M059J (cell line): ENCODE results near the gene CKMT1B. TPM values are rescaled to one million over a fixed set of nuclear protein-coding genes. Genes with fewer than 3 reads are reported as not detected.
"Not testable (repeated sequence)": the region's sequence is repeated elsewhere in the genome, so short reads cannot be mapped to it uniquely, and the experiment has no call there.

Source experiments
- DNase-seq: peaks from one replicate; pipeline ENCODE4 v3.0.0-alpha.2; 2012; ENCODE audit warnings: low read depth
- total RNA-seq: library from RNA; depleted of rRNA; stranded (reverse); fragments of >200 nt; shearing (Covaris generic); gene quantifications from 2 replicates; pipeline ENCODE4 v1.2.3, GENCODE V29; 2014; rRNA removed

The CKMT1B gene
- total RNA-seq, result not detected in 2 replicates

DNA sequence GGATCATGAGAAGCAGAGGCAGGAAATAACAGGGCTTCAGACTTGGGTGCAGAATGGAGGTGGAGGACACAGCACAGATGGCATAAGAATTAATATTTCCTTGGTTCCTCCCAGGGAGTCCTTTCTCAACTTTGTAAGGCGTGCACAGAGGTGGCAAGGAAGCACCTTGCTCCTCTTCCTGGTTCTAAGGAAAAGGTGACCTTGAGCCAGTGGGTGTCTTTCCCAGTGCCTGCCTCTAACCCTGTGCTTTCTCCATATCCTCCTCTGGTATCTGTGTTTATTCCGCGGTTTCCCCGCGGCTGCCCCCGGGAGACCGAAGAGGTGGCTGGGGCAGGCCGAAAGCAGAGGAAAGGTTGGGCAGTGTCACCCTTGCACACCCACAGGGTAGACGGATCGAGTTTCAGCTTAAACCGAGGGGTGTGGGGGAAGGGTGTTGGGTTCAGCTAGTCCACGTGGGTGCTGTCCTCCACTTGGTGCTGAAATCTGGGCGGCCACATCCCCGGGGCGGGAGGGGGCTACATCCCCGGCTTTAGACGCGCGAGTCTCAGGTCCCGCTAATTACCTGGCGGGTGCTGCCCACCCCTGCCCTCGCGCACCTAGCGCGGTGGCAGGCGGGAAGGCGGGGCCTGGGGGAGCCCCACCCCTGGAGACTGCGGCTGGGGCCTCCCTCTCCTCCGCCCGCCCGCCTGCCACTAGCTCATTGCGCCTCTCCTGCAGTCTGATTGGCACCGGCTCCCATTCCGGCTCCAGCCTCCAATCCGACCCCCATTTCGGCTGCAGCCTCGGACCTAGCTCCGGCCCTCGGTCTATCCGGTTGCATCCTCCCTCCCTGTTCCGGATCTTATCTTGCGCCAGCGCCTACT, at the start of gene CKMT1B:
CKMT1B (plus strand) TSS at position 700 of the 863 bp plus-strand sequence. CDS start 192 bp downstream, outside the sequence.
- not testable (repeated sequence) for DNase-seq

DNA sequence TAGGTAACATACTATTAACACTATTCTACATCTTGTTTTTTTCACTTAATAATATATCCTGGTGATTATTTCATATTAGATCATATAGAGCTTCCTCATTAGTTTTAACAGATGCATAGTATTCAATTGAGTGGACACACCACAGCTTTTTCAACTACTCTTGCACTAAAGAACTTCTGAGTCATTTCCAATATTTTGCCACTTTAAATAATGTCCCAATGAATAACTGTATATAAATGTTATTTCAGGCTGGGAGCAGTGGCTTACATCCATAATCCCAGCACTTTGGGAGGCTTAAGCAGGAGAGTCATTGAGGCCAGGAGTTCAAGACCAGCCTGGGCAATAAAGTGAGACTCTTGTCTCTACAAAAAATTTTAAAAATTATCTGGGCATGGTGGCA, 49.6 kb upstream of the CKMT1B start:
- no peak for DNase-seq

GRCh38 chr15:43545426-43545825, 48.4 kb upstream of the CKMT1B start:
- DNase-seq, result no peak

- no peak for DNase-seq
Observed at GRCh38 chr15:43547539-43547938, 46.3 kb upstream of the CKMT1B start.

- peak; percentile 9 for DNase-seq
Observed at GRCh38 chr15:43550527-43551363, 43.1 kb upstream of the CKMT1B start.

GRCh38 chr15:43552256-43552655, 41.6 kb upstream of the CKMT1B start:
- no peak for DNase-seq

- no peak for DNase-seq
Observed at GRCh38 chr15:43552986-43553385, 40.8 kb upstream of the CKMT1B start.

DNA sequence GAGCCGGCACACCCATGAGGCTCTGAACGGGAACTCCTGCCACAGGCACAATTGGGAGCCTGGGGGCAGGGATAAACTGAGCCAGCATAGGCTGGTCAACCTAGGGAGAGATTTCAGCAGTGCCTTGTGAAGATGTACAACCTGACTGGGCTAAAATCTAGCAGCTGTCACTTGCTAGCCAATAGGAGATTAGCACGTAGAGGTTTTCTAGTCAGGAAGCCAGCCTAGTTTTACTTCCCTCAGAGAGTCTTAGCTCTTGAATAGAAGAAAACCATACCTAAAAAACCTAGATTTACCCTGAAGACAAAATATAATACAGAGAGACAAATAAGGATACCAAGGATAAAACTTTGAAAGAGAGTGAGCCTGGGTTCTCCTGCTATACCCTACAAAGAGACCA, 31.1 kb upstream of the CKMT1B start:
- DNase-seq, result not testable (repeated sequence)

DNA sequence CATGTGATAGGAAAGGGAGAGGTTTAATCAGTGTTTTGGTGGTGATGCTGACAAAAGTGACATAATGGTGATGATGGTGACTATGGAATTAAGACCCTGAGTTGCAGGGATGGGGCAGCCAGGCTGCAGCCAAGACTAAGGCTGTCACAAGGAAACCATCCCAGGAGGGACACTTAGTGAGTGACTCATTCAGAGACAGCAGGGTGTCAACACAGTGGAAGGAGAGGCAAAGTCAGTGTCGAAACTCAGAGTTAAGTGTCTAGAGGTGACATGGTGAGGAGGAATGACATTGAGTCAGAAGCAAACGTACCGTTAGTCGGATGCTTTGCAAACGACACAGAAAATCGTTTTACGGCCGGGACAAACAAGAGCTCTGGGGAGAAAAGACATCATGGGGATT, 30.0 kb upstream of the CKMT1B start:
- DNase-seq, result not testable (repeated sequence)

- DNase-seq, result not testable (repeated sequence)
Observed at GRCh38 chr15:43566615-43567014, 27.2 kb upstream of the CKMT1B start.

GRCh38 chr15:43574607-43575006, 19.2 kb upstream of the CKMT1B start:
- DNase-seq, result not testable (repeated sequence)

DNA sequence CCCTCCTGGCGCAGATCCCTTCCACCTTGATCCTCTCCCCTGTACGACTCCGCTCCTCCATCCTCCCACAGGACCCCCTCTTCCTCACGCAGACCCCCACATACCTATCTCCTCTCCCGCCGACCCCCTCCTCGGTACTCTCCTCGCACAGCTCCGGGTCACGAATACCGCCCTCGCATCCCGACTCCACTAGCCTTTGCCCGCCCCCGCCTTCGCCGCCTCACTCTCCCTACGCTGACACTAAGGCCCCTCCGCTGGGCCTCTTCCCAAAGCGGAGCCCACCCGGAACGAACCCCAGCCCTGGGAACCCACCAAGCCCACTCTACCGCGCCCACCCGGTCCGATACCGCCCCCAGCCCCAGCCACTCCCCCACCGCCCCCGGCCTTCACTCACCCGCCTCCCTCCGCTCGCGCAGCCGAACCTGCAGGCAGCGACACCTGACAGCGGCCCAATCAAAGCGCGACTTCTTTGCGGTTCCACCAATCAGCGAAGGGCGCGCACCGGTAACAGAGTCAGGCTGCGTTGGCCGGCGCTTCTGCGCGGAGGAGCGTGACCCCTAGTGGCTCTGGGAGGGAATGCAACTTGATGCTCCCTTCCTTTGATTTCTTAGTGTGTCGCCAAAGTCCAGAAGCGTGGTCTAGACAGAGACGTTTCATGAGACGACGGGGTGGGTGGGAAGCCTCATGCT, 3.9 kb upstream of the CKMT1B start, which contains the start of gene PPIP5K1:
PPIP5K1 (minus strand) TSS at position 431 of the 689 bp plus-strand sequence. CDS start 5,704 bp downstream, outside the sequence.
- DNase-seq, result not testable (repeated sequence)

- not testable (repeated sequence) for DNase-seq
Observed at GRCh38 chr15:43592841-43593240, 986 bp upstream of the CKMT1B start.

GRCh38 chr15:43599131-43599530, 5.3 kb downstream of the CKMT1B start:
- DNase-seq, result not testable (repeated sequence)

GRCh38 chr15:43600200-43600599, 6.4 kb downstream of the CKMT1B start:
- DNase-seq, result not testable (repeated sequence)

GRCh38 chr15:43602233-43602632, 8.4 kb downstream of the CKMT1B start:
- DNase-seq, result peak; percentile 84

DNA sequence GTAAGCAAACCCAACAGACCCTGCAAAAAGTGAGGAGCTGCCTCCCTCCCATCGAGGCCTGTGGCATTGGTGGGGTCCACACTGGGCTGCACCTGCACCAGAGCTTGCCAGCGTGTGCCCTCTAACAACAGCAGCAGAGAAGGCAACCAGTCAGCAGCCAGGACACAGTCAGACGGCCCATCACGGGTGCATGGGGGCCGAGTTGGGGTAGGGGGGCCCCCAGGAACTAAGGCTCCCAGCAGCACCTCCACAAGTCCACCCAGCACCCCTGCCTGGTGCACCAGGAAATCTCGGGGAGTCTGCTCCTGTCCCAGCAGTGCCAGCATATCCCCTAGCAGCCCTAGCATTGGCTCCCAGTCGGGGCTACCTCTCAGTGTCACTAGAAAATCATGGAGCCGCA, 23.9 kb downstream of the CKMT1B start:
- DNase-seq, result not testable (repeated sequence)

GRCh38 chr15:43618700-43619099, 24.9 kb downstream of the CKMT1B start, which contains the start of gene STRC:
TSS of gene STRC (minus strand) at chr15:43618800. CDS start at chr15:43618722, 78 bp downstream.
- not testable (repeated sequence) for DNase-seq

DNA sequence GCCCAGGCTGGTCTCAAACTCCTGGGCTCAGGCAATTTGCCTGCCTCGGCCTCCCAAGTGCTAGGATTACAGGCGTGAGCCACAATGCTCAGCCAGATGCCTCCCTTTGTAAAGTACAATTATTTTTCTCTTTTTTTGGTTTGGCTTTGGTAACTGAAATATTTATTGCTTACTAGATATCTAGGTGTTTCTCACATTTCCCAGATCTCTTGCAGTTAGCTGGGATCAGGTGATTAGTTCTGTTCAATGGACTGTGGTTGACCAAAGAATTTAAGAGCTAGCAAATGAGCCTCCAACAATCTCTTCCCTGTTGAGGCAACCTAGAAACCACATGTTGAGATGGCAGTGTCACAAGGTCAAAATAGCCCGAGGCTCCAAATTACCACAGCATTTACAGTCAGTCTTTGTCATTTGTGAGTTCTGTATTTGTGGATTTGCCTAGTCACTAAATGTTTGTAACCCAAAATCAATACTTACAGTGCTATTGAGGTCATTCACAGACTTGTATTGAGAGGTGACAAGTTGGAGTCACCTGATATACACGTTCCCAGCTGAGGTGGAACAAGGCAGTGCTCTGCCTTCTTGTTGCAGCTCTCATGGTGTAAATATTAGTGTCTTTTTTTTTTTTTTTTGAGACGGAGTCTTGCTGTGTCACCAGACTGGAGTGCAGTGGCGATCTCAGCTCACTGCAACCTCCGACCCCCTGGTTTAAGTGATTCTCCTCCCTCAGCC, 28.4 kb downstream of the CKMT1B start:
- DNase-seq, result peak; percentile 89

- DNase-seq, result no peak
Observed at GRCh38 chr15:43625106-43625505, 31.3 kb downstream of the CKMT1B start.

- DNase-seq, result not testable (repeated sequence)
Observed at GRCh38 chr15:43626937-43627336, 33.1 kb downstream of the CKMT1B start.
